Left ventricle myocardium superior (tissue), 1 donor: ENCODE measurements around the gene KREMEN1. TPM values are rescaled to one million over a fixed set of nuclear protein-coding genes. Genes with fewer than 3 reads are reported as not detected.
A peak's percentile ranks its signal among the peaks of the same experiment; 100 is the strongest.
"Not testable (repeated sequence)": the region's sequence is repeated elsewhere in the genome, so short reads cannot be mapped to it uniquely, and the experiment has no call there.

Source experiments
- ATAC-seq: fragments of 200-7000 bp; cut with Tn5 transposase; one replicate; pipeline ENCODE4 v1.9.1; 2020; ENCODE audit warnings: mild to moderate bottlenecking, moderate library complexity
- DNase-seq: peaks from one replicate; pipeline ENCODE4 v3.0.0-alpha.2; 2020
- intact Hi-C: fragments of 100-400 bp; cut with micrococcal nuclease; formaldehyde crosslinking; loops from one replicate; pipeline ENCODE4 v1.11.0; 2022
- long read RNA-seq: library from polyadenylated mRNA; unstranded; transcript quantifications from one replicate; pipeline ENCODE4 v2.0.0, GENCODE V29; 2021
- total RNA-seq: library from RNA; stranded (reverse); fragmentation: NEBNext Ultra II Directional; extraction: Animal tissue kit (Norgen Biotek cat#: 25700); gene quantifications from one replicate; pipeline ENCODE4 v1.2.1, GENCODE V29; 2021
- donor health status: DM: no; HTN: yes; CAD: no; lungs with severe emphysema.

Gene KREMEN1, protein sequence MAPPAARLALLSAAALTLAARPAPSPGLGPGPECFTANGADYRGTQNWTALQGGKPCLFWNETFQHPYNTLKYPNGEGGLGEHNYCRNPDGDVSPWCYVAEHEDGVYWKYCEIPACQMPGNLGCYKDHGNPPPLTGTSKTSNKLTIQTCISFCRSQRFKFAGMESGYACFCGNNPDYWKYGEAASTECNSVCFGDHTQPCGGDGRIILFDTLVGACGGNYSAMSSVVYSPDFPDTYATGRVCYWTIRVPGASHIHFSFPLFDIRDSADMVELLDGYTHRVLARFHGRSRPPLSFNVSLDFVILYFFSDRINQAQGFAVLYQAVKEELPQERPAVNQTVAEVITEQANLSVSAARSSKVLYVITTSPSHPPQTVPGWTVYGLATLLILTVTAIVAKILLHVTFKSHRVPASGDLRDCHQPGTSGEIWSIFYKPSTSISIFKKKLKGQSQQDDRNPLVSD
- 68.2 TPM for total RNA-seq
- long read RNA-seq, full-length matches to known transcripts: 38 of 132 reads
- long read RNA-seq, partial matches to known transcripts: 38 of 132 reads
- long read RNA-seq, other reads (novel, unspliced or antisense): 56 of 132 reads

DNA sequence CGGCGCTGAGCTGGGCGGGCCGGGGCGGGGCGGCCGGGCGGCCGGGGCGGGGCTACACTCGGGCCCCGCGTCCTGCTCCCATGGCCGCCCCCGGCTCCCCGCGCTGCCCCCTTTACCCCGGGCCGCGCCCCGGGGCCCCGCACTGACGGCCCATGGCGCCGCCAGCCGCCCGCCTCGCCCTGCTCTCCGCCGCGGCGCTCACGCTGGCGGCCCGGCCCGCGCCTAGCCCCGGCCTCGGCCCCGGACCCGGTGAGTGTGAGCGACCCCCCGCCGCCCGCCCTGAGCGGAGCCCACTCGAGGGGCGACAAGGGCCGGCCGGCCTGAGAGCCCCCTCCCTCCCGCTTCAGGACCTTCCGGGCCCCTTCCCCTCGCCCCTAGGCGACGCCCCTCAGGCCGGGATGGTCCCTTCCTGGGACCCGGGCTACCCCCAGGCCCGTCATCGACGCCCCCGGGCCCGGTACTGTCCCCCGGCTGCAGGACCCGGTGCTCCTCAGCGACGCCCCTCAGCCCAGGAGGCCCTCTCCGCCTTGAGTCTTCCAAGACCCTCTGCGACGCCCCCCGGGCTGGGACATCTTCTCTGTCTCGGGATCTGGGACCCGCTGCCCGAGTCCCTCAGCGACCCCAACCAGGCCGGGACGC, at the start of gene KREMEN1:
Gene KREMEN1 (plus strand): TSS at position 57 of the 639 bp plus-strand sequence. CDS start 96 bp downstream, at position 153.
- DNase-seq (peak; percentile 43), ATAC-seq (peak; percentile 13)
- intact Hi-C loops: no loop called here

DNA sequence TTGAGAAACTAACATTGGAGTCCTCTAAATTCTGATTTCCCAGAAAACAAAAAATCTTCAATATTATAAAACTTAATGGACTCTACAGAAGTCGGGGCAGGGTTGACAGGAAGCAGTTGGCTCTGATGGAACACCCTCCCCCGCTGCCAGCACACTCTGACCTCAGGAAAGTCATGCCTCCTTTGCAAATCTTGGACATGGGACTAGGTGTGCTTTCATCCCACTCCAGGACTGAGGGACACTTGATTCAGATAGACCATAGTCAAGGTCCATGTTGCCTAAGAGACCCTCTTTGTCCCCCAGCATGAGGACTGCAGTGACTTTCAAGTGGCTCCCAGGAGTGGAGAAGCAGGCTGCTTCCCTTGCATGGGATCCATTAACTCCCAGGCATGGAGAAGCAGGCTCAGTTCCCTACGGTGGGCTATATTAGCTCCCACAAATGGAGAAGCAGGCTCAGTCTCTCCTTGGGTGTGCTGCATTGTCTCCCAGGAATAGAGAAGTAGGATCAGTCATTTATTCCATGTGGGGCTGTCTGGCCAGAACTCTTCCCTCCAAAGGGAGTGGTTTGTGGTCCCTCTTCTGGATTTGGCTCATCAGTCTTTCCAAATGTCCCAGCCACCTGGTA, 49.6 kb upstream of the KREMEN1 start:
- ATAC-seq (peak; percentile 61), DNase-seq (no peak)
- intact Hi-C loops: no loop called here

DNA sequence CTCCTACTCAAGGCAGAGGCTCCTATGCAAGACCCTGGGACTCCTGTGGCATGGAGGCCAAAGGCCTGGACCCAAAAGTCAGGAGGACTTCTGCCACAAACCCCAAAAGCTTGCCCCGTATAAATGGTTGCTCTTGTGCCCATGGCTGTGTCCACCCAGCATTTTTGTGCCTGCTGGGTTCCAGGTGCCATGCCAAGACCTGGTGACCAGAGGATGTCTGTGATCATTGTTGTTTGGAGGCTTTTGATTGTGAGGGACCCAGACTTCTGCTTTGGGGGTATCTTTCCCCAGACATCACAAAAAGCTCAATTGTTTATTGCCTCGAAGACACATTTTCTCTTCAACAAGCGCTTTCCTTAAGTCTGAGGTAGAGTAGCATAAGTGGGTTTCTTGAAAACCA, 46.3 kb upstream of the KREMEN1 start:
- intact Hi-C loops: no loop called here
- DNase-seq (no peak), ATAC-seq (no peak)

DNA sequence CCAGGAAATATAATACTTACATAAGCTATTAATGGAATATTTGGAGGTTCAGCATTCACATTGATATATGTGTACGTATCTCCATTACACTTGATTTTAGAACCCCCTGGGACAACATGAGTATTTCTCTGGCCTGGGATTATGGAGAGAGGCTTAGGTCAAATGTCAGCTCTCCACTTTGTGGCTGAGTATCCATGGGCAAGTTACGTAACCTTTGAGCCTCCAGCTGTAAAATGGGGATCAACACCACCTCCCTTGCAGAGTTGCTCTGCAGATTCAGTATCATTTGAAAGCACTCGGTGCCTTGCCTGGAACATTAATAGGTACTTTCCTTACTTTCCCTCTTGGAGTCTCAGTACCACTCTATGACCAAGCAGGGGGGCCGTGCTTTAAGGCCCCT, 44.4 kb upstream of the KREMEN1 start:
- intact Hi-C loops: no loop called here
- ATAC-seq (no peak), DNase-seq (no peak)

DNA sequence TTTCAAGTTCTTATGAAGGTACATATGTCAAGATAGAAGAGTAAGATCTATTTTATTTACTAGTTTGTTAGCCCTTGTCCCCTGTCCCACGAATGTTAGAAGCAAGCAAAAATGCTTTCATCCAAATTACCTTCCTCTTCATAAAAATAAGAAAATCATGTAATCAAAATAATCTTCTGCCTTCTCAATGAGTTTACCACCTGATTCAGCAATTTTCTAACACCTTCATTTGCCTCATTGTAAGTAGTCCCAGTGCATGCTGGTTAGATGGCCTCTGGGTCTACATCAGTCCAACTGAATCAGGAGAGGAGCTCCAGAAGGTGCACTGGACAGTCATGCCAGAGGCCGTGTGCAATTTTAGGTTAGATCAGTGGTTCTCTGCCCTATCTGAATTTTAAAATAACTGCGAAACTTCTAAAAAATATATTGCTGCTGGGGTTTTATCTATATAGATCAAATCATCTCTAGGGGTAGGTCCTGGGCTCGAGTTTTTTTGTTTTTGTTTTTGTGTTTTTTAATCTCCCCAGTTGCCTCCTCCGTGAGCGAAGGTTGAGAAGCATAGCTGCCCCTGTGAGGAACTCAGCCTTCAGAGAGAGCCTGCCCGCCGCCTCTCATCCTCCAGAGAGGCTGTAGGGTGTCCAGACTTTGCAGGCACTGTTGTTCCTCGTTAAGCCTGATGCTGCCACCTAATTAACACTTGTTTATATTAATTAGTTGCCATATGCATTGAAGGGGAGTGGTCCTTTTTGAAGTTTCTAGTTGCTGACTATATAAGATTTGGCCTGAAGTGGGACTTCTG, 43.4 kb upstream of the KREMEN1 start:
- ATAC-seq (no peak), DNase-seq (no peak)
- intact Hi-C loops: no loop called here

DNA sequence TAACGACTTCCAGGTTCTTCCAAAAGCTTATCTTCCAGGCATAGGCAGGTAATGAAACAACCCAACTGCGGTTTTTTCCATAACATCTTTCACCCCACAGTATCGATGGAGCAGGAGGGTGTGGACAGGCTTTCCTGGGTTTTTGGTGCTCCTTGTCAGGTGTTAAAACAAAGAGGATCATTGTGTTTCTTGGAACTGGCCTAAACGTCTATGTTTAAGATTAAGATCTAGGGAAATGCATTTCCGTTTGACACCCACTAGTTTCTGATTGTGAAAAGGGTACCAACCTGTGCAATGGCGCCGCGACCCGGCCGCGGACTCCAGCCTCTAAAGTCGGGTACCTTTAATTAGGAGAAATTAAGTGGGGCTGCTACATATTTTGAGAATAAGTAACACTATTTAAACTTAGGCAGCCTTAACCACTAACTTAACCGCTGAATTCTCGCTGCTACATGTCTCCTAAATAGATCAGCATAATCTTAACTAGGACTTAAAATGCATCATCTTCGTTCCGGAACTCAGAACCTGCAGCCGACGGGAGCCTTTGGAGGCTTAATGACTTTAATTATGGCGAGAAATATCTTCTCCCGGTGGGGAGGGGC, 42.7 kb upstream of the KREMEN1 start:
- intact Hi-C loops: no loop called here
- no peak for ATAC-seq

DNA sequence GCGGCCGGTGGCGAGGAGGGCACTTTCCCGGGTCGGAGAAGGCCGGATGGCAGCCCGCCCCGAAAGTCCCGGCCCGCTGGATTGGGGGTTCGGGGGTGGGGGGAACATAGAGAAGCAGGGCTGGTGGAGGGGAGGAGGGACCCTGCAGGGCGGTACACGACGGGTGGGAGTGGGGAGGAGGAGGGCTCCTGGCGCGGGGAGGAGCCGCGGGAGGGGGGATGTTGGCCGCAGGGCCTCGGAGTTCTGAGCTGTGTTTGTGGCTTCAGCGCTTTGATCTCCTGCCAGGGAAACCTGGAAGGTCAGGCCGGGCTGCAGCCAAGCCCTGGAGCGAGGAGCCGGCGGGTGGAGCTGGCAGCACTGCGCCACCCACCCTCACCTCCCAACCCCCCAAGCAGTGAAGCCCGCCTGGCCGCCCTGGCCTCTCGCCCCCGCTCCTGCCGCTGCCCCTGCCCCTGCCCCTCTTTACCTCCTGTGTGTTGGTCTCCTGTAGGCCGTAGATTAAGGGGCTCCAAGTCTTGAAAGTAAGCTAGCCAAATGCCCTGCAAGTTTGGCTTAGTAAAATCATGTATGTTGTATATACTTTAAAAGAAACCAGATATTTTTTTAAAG, 42.1 kb upstream of the KREMEN1 start:
- intact Hi-C loops: no loop called here
- peak; percentile 79 for DNase-seq
- peak; percentile 91 for ATAC-seq

More for the DNA sequence above, 42.7 kb upstream of the KREMEN1 start:
- DNase-seq: no peak

DNA sequence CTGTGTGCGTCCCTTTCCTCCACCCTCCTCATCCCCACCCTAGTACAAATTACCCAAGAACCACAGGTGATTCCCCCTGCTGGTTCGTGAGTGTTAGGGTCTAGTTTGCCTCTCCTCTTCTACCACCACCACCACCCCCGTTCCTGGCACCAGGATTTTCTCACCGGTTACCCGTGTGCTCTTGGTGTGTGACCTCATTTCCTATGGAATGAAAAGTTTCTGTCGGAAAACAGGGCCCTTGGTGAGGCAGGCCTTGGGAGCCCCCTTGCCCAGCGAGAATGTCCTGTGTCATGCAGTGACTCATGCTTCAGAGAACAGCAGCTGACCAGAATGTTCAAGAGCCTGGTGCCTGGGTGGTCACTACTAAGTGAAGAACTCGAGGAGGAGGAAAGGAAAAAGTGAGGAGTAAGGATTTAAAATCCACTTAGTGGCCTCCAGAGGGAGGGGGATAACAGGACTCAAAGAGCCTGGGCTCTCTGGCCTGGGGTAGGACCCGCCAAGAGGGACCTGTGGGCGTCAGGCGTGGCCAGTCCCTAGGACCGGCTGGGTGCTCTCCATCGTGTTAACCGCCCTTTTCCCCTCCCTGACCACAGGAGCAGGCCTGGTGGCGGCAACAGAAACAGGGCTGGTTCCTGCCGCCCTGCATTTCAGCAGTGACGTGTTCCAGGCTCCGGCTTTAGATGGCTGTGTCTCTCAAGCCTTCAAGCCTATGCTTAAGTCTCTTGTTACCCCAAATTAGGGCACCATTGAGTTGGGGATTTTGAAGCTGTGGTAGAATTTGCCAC, 41.4 kb upstream of the KREMEN1 start:
- ATAC-seq: peak; percentile 79
- intact Hi-C loops: no loop called here

DNA sequence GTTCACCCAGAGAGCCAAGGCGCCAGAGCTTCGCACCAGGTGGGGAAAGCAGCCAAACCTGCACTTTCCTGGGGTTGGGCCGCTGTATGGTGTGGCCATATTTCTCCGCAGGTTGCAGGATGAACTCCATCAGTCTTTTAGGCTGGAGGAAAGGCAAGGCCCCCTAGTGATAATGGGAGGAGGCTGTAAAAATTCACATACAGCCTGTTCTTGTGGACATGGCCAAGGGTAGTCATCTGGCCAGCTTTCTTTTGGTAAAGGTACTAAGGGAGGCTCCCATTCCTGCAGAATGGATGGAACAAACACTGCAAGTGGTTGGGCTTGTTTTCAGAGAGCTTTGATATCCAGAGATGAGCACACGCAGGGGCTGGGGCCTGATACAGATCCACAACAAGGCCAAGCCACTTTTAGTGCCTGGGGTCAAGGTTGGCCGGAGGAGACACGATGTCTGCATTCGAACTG, 40.8 kb upstream of the KREMEN1 start:
- ATAC-seq (no peak), DNase-seq (no peak)
- intact Hi-C loops: no loop called here

More for the DNA sequence above, 41.4 kb upstream of the KREMEN1 start:
- DNase-seq: peak; percentile 39

DNA sequence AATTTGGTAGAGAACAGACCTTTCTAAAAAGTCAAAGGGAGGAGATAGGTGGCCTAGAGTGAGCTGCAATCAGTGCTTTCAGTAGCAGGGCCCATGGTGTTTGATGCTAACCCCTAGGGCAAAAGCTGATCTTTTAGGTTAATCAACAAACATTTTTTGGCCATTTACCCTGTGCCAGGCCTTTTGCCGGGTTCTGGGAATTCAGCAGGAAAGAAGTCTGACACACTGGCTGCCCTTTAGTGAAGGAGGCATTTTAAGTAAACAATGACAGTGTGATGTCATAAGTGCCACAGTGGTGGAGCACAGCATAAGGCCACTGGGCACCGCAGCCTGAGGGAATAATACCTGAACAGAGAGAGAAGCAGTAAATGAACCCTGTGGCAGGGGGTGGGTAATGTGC, 40.3 kb upstream of the KREMEN1 start:
- intact Hi-C loops: no loop called here

DNA sequence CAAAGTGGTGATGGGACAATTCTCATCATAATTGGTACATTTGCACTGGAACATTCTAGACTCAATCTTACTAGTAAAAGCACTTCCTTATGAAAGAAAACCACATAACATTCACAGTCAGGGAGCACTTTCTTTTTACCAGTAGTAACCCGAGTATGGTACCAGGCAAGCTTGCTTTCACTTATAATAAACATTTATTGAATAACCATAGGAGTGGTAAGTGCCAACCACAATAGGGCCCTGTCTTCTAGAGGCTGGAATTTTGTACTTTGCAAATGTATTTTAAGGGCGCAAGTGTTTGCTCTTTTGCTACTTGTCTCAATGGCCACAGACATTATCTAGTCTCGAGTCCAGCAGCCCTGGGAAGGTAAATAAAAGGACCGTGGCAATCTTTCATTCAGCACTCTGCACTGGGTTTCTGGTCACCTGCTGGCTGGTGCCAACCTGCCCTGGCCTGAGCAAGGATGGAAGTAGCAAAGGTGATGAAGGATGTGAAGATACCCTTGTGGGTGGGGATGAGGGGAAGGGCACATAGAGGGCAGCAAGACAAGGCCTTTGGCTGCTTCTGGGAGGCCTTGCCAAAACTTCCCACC, 35.4 kb upstream of the KREMEN1 start:
- intact Hi-C loops: no loop called here
- DNase-seq (no peak), ATAC-seq (no peak)

More for the DNA sequence above, 40.3 kb upstream of the KREMEN1 start:
- DNase-seq (no peak), ATAC-seq (no peak)

DNA sequence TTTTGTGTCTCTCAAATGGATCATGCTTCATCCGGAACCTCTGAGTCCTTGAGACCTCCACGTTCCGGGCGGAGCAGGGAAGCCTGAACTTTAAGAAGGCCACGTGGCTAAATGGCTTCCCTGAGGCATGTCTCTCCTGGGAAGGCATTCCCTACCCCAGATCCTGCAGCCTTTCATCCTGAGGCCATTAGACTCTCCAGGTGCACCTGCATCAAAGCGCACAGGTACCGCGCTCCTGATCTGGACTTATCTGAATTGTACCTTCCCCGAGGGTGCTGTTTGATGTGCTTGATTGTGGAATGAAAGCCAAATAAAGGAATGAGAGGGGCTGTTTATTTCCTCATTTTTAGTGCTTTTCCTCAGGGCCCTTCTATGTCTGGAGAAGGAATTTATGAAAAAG, 33.7 kb upstream of the KREMEN1 start:
- ATAC-seq (no peak), DNase-seq (no peak)
- intact Hi-C loops: no loop called here

DNA sequence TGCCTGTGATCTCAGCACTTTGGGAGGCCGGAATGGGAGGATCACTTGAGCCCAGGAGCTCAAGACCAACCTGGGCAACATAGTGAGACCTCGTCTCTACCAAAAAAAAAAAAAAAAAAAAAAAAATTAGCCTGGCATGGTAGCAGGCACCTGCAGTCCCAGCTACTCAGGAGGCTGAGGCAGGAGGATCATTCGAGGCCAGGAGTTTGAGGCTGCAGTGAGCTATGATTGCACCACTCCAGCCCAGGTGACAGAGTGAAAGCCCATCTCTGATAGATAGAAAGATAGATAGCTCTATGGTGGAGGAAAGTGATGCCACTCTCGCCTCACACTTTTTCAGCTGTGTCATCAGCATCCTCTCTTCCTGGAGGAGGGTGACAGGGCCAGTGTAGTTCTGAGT, 33.2 kb upstream of the KREMEN1 start:
- not testable (repeated sequence) for ATAC-seq, DNase-seq
- intact Hi-C loops: loop anchor here (5.0 kb wide), 1 partner anchor 182 kb away; no protein-coding TSS in a partner anchor

DNA sequence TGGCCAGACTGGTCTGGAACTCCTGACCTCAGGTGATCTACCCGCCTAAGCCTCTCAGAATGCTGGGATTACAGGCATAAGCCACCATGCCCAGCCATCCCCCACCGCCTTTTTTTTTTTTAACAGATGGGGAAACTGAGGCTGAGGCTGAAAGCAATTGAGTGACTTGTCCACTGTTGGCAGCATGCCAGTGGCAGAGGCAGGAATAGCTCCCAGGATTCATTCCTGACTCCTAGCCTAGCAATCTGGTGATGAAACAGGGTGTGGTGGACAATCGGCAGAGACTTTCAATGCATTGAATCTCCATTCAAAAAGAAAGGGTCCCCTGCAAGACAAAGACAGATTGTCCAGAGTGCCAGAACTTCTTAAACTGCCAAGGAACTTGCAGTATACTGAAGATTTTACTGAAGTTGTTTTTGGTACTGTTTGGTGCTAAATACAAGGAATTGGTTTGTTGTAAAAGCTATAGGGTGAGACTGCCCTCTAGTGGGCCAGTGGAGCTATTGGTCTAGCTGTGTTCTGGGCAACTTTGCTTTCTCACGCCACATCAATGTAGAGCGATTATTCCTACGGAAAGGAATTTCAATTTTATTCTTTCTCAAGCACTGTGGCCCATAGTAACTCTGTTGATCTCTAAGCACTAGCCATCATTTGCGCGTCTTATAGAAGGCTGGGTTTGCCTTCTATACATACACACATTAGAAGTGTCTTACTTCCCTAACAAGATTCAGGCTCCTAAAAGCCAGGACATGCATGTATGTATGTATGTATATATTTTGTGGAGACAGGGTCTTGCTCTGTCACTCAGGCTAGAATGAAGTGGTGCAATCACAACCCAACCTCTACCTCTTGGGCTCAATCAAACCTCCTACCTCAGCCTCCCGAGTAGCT, 32.2 kb upstream of the KREMEN1 start:
- intact Hi-C loops: loop anchor here (5.0 kb wide), 1 partner anchor 183 kb away; no protein-coding TSS in a partner anchor
- ATAC-seq (peak; percentile 83), DNase-seq (peak; percentile 46)

DNA sequence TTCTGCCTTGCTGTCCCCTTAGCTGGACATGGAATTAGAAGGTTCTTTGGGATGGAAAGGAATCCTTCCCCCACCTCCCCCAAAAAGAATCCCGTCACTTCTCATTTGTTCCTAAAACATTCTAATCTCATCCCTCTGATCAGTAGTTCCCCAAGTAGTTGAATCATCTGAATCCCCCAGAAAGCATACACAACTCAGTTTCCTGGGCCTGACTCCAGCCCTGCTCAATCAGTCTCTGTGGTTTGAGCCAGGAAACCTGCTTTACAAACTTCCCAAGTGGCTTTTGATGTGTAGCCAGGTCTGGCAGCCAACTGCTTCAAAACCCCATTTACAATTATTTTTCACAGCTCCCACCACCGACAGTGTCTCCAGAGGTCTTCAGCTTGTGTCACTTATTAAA, 31.4 kb upstream of the KREMEN1 start:
- intact Hi-C loops: loop anchor here (5.0 kb wide), 1 partner anchor 184 kb away; no protein-coding TSS in a partner anchor
- DNase-seq (no peak), ATAC-seq (no peak)
